AG04449 (cell line): Measurements from ENCODE around the gene TPCN2.
"Not testable (repeated sequence)": the region's sequence is repeated elsewhere in the genome, so short reads cannot be mapped to it uniquely, and the experiment has no call there.

Experiments used
- CTCF ChIA-PET: fragments of 350-600 bp; formaldehyde crosslinking; extraction: SDS; loops from one replicate; lab custom pipeline; 2021; ENCODE audit warnings: antibody characterized with exemption; lab: Yijun Ruan, JAX
- POLR2A ChIA-PET: fragments of 400-600, 350-600 bp; formaldehyde crosslinking; extraction: SDS; loops from one replicate; lab custom pipeline; 2020; ENCODE audit warnings: antibody characterized with exemption, inconsistent platforms; lab: Yijun Ruan, JAX
- DNase-seq: peaks from one replicate; pipeline ENCODE4 v3.0.0-alpha.2; 2010; ENCODE audit warnings: low read depth, low spot score
- H3K4me3 ChIP-seq: 2 replicates; pipeline ENCODE4 v1.5.1; 2011; ENCODE audit warnings: low read depth, mild to moderate bottlenecking, control low read depth, low read length
- TF ChIP-seq, protein P1 (sequence below): IDR thresholded peaks from one replicate; pipeline ENCODE4 v1.5.1; 2011; ENCODE audit warnings: mild to moderate bottlenecking, moderate library complexity, low read length, control low read depth, inconsistent platforms; ENCODE audit not compliant: insufficient read depth; ENCODE audit errors: missing control alignments

The TPCN2 gene

DNA sequence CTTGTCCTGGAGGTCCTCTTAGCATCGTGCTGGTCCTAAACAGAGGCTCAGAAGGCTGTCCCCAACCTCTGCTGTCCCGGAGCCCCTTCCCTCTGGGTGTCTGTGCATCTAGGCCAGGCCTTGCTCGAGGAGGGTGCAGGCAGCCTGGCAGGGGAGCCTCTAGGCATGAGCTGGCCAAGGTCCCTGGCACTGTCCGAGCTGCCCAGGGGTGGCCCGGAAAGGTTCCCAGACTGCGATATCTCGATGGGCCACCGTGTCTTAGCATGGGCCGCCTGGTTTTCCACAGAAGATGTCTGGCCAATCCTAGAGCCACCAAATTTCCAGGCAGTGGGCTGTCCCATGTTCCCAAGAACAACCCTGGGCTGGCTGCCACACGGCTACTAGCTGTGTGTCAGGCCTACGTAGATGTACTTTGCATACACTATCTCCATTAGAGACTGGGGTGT lies 82.4 kb downstream of the TPCN2 start:
- ChIA-PET POLR2A (interaction anchor here (1.0 to 1.3 kb wide), 3 partner anchors 513 to 525 kb away, joined by 3 to 5 read pairs (median 4); no protein-coding TSS in a partner anchor), CTCF (interaction anchor here (0.5 to 4.2 kb wide), 68 partner anchors 8 to 544 kb away, joined by 3 to 59 read pairs (median 5); partner anchors contain the start of genes CCND1, LTO1, MYEOV and SMIM38)
- no peak for DNase-seq
- H3K4me3 ChIP-seq = no peak overlapping the region
- TF ChIP-seq, protein P1, sequence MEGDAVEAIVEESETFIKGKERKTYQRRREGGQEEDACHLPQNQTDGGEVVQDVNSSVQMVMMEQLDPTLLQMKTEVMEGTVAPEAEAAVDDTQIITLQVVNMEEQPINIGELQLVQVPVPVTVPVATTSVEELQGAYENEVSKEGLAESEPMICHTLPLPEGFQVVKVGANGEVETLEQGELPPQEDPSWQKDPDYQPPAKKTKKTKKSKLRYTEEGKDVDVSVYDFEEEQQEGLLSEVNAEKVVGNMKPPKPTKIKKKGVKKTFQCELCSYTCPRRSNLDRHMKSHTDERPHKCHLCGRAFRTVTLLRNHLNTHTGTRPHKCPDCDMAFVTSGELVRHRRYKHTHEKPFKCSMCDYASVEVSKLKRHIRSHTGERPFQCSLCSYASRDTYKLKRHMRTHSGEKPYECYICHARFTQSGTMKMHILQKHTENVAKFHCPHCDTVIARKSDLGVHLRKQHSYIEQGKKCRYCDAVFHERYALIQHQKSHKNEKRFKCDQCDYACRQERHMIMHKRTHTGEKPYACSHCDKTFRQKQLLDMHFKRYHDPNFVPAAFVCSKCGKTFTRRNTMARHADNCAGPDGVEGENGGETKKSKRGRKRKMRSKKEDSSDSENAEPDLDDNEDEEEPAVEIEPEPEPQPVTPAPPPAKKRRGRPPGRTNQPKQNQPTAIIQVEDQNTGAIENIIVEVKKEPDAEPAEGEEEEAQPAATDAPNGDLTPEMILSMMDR = no peak

DNA sequence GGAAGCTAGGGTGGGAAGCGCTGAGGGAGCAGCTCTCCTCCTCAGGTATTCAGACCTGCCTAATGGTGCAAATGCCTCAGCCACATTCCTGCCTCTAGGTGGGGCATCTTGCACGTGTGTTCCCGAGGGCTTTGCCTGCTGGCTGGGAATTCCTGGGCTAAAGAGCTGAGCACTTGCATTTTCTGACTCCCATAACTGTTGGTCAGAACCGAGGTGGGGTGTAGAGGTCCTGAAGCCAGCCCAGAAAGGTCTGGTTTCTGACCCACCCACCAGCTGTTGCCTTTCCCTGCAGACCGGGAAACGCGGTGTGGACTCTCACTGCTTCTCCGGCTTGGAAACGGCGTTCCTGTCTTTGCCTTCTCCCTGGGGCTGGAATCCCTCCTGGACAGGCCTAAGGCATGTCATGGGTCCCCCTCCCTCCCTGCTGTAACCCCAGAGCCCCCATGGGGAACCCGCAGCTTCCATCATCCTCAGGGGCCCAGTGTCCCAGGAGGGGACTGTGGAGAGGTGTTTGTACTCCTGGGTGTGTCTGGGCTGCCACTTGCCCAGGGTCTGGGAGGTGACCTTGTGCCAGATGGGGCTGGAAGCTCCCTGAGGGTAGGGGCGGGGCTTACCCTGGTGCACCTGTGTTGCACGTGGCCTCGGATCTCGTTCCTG lies 83.0 kb downstream of the TPCN2 start:
- no peak overlapping the region for H3K4me3 ChIP-seq
- peak; percentile 17 for DNase-seq
- ChIA-PET CTCF (interaction anchor here (0.5 to 4.2 kb wide), 79 partner anchors 9 to 794 kb away, joined by 3 to 59 read pairs (median 4); partner anchors contain the start of genes CCND1, LTO1, MYEOV and SMIM38), POLR2A (interaction anchor here (1.0 to 1.3 kb wide), 3 partner anchors 513 to 524 kb away, joined by 3 to 5 read pairs (median 4); no protein-coding TSS in a partner anchor)
- TF ChIP-seq, protein P1 = peak; percentile 88

DNA sequence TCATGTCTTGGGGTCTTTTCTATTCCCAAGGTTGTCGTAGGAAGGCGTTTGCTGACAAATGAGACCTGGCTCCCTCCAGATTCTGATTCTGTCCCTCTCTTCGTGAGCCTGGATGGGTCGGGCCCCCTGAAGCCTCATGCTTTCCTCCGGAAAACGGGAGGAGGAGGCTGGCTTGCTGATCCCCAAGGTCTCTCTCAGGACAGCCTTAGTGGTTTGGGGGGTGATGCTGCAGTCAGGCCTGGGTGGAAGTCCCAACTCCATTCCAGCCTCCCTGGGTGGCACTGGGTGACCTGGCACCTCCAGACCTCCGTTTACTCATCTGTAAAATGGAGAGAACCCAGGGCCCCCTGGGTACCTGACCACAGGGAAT lies 83.6 kb downstream of the TPCN2 start:
- CTCF ChIA-PET = interaction anchor here (0.6 to 4.2 kb wide), 69 partner anchors 8 to 793 kb away, joined by 3 to 59 read pairs (median 5); partner anchors contain the start of genes CCND1, LTO1, MYEOV and SMIM38
- H3K4me3 ChIP-seq = no peak overlapping the region
- TF ChIP-seq, protein P1 = no peak
- DNase-seq = no peak
- POLR2A ChIA-PET = interaction anchor here (1.0 to 1.3 kb wide), 2 partner anchors 512 to 517 kb away, joined by 4 to 5 read pairs; no protein-coding TSS in a partner anchor

DNA sequence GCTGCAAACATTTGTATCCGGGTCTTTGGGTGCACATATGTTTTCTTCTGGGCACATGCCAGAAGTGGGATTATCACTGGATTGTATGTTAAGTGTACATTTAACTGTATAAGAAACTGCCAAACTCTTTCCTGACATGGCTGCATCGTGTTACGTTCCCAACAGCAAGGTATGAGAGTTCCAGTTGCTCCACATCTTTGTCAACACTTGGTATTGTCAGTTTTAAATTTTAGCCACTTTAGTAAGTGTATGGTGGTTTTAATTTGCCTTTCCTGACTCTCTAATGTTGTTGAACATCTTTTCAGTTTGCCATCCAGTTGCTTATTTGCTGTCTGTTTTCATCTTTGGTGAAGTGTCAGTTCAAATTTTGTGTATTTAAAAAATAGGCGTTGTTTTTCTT lies 84.5 kb downstream of the TPCN2 start:
- TF ChIP-seq, protein P1 = no peak
- no peak for DNase-seq
- no peak overlapping the region for H3K4me3 ChIP-seq
- CTCF ChIA-PET = interaction anchor here (2.3 to 2.9 kb wide), 3 partner anchors 26 to 164 kb away, joined by 10 to 16 read pairs (median 14); no protein-coding TSS in a partner anchor
- POLR2A ChIA-PET = no interaction called here

DNA sequence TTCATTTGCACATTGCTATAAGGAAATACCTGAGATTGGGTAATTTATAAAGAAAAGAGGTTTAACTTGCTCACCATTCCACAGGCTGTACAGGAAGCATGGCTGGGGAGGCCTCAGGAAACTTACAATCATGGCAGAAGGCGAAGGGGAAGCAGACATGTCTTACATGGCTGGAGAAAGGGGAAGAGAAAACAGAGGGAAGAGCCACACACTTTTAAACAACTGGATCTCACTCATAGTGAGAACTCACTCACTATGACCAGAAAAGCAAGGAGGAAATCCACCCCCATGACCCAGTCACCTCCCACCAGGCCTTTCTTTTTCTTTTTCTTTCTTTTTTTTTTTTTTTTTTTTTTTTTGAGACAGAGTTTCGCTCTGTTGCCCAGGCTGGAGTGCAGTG lies 85.5 kb downstream of the TPCN2 start:
- H3K4me3 ChIP-seq, DNase-seq, POLR2A ChIA-PET, CTCF ChIA-PET: not testable (repeated sequence)

DNA sequence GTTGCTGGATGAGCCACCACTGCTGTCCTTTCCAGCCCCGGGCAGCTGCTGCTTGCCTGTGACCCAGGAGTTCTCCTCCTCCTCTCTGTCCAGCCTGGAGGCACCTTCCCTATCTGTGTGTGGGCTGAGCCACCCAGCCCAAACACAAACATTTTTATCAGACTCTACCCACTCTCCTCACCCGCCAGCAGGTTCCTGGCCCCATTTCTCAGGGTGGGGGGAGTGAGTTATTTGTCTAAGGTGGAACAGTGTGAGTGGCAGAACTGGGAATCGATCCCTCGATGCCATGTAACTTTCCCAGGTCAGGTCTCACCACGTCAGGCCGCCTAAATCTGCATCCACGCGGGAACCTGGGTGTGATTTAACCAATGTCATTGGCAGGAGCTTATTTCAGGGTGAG lies 86.2 kb downstream of the TPCN2 start:
- no peak overlapping the region for H3K4me3 ChIP-seq
- ChIA-PET POLR2A (no interaction called here), CTCF (no interaction called here)
- TF ChIP-seq, protein P1 = no peak
- no peak for DNase-seq
